NCI-H524 (cell line): ENCODE data around the gene MFSD6L.

Source experiments
- DNase-seq, 2 experiments: peaks; one replicate each; lab custom pipeline; 2025; lab: John Stamatoyannopoulos, UW

Gene MFSD6L

GRCh38 chr17:8798846-8799569 is at the start of gene MFSD6L:
Gene MFSD6L (minus strand): TSS chr17:8799365. CDS start chr17:8799120, 245 bp downstream.
- peak in 1 of 2 experiments; percentile 5 for DNase-seq

GRCh38 chr17:8847891-8848290 is 48.7 kb upstream of the MFSD6L start:
- DNase-seq: no peak

GRCh38 chr17:8846768-8847211 is 47.6 kb upstream of the MFSD6L start:
- DNase-seq: peak; percentile 20 to 34

GRCh38 chr17:8844229-8845218 is 45.4 kb upstream of the MFSD6L start:
- DNase-seq: no peak

GRCh38 chr17:8843344-8843743 is 44.2 kb upstream of the MFSD6L start:
- DNase-seq: no peak

- no peak for DNase-seq
These were observed 42.7 kb upstream of the MFSD6L start for GRCh38 chr17:8841844-8842243.

- DNase-seq: peak in 1 of 2 experiments; percentile 23
These were observed 40.3 kb upstream of the MFSD6L start for GRCh38 chr17:8839410-8839935.

GRCh38 chr17:8838551-8839095 is 39.5 kb upstream of the MFSD6L start:
- DNase-seq: no peak

- no peak for DNase-seq
These were observed 38.5 kb upstream of the MFSD6L start for GRCh38 chr17:8837563-8838075.

- DNase-seq: no peak
These were observed 37.8 kb upstream of the MFSD6L start for GRCh38 chr17:8836821-8837562.

GRCh38 chr17:8835631-8836364 is 36.6 kb upstream of the MFSD6L start:
- DNase-seq: no peak

GRCh38 chr17:8835106-8835505 is 35.9 kb upstream of the MFSD6L start:
- no peak for DNase-seq

GRCh38 chr17:8832711-8833352 is 33.7 kb upstream of the MFSD6L start:
- DNase-seq: peak; percentile 41 to 66

- peak in 1 of 2 experiments; percentile 15 for DNase-seq
These were observed 32.2 kb upstream of the MFSD6L start for GRCh38 chr17:8831234-8831849.

- no peak for DNase-seq
These were observed 31.0 kb upstream of the MFSD6L start for GRCh38 chr17:8830141-8830540.

GRCh38 chr17:8829036-8829941 is 30.1 kb upstream of the MFSD6L start:
- no peak for DNase-seq

GRCh38 chr17:8828517-8828875 is 29.3 kb upstream of the MFSD6L start:
- DNase-seq: no peak

GRCh38 chr17:8826808-8827435 is 27.8 kb upstream of the MFSD6L start:
- no peak for DNase-seq
